ENCODE data around the gene NOL3.

Gene NOL3

DNA sequence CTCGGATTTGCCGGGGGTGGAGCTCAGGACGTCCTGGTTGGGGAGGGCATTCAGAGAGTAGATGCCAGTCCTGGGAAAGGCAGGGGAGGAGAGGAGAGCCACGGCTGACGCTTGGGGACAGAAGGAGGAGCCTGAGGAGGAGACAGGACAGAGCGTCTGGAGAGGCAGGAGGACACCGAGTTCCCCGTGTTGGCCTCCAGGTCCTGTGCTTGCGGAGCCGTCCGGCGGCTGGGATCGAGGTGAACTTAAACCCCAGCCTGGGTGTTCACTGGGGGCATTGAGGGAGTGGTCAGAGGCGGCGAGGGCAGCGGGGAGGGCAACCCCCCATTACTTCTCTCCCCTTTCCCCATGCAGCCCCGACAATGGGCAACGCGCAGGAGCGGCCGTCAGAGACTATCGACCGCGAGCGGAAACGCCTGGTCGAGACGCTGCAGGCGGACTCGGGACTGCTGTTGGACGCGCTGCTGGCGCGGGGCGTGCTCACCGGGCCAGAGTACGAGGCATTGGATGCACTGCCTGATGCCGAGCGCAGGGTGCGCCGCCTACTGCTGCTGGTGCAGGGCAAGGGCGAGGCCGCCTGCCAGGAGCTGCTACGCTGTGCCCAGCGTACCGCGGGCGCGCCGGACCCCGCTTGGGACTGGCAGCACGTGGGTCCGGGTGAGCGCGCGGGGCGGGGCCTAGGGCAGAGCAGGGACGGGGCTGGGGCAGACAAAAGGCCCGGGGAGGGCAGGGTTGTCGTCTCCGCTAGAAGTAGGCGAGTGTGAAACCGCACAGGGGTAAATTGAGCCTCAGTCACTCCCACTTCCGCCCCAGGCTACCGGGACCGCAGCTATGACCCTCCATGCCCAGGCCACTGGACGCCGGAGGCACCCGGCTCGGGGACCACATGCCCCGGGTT is 3.7 kb downstream of the NOL3 start:
- Histone ChIP-seq H2BK120ac (ENCODE audit: low read depth, low read length) (peak overlapping the region; percentile 81), H2AK5ac (ENCODE audit: low read length, severe bottlenecking) (no peak overlapping the region), H3K23ac (ENCODE audit: low read length in 2 of 2) (no peak overlapping the region), H3K27me3 (ENCODE audit: control insufficient read depth in 1 of 2, insufficient read depth in 1 of 2, low read length in 2 of 2) (peaks cover 0 to 1% of the 10 kb centered on the region in 2 experiments), H3K27ac (ENCODE audit: low read length, poor library complexity, severe bottlenecking) (peak overlapping the region; percentile 40), H3K4ac (ENCODE audit: low read depth in 1 of 2, low read length in 2 of 2) (peak overlapping the region; percentile 40 to 69), H3K14ac (ENCODE audit: low read length in 2 of 2) (peak overlapping the region in 1 of 2 experiments; percentile 13), H2AFZ (ENCODE audit: low read depth, low read length) (peak overlapping the region; percentile 55), H4K91ac (ENCODE audit: low read length) (peak overlapping the region; percentile 75), H3K79me1 (replicated peaks; ENCODE audit: low read length, poor library complexity, severe bottlenecking) (peaks cover 7% of the 10 kb centered on the region), H3K4me1 (ENCODE audit: control insufficient read depth, insufficient read depth, low read depth, low read length) (peaks cover 43% of the 10 kb centered on the region), H3K4me2 (ENCODE audit: low read length, poor library complexity, severe bottlenecking) (peak overlapping the region; percentile 90), H3K9ac (ENCODE audit: low read length) (peak overlapping the region; percentile 80), H2BK5ac (ENCODE audit: low read depth, low read length, poor library complexity, severe bottlenecking) (no peak overlapping the region), H3K36me3 (ENCODE audit: control insufficient read depth in 1 of 2, insufficient read depth in 2 of 2, low read depth in 1 of 2, low read length in 2 of 2) (peaks cover 0 to 19% of the 10 kb centered on the region in 2 experiments), H3K18ac (ENCODE audit: low read depth in 1 of 2, low read length in 2 of 2) (peak overlapping the region; percentile 67 to 92), H3K9me3 (ENCODE audit: control insufficient read depth, low read length) (no peaks in the 10 kb centered on the region), H4K8ac (ENCODE audit: low read length) (peak overlapping the region; percentile 83), H2BK12ac (ENCODE audit: low read length in 2 of 2) (peak overlapping the region in 1 of 2 experiments; percentile 45), H2BK15ac (ENCODE audit: low read depth, poor library complexity, severe bottlenecking) (peak overlapping the region; percentile 60), H3K4me3 (ENCODE audit: insufficient read depth in 1 of 2, low read depth in 1 of 2, low read length in 2 of 2) (peak overlapping the region; percentile 58 to 82)
- 3% methylated on average over 62 of the region's 71 CpGs for WGBS
- peak; percentile 90 for DNase-seq

DNA sequence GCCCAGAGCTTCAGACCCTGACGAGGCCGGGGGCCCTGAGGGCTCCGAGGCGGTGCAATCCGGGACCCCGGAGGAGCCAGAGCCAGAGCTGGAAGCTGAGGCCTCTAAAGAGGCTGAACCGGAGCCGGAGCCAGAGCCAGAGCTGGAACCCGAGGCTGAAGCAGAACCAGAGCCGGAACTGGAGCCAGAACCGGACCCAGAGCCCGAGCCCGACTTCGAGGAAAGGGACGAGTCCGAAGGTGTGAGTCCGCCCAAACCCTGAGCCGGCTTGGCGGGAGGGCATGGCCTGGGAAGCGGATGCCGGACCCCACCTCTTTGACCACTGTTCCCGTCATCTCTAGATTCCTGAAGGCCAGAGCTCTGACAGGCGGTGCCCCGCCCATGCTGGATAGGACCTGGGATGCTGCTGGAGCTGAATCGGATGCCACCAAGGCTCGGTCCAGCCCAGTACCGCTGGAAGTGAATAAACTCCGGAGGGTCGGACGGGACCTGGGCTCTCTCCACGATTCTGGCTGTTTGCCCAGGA is 4.4 kb downstream of the NOL3 start:
- H2BK120ac ChIP-seq (ENCODE audit: low read depth, low read length): peak overlapping the region; percentile 81

DNA sequence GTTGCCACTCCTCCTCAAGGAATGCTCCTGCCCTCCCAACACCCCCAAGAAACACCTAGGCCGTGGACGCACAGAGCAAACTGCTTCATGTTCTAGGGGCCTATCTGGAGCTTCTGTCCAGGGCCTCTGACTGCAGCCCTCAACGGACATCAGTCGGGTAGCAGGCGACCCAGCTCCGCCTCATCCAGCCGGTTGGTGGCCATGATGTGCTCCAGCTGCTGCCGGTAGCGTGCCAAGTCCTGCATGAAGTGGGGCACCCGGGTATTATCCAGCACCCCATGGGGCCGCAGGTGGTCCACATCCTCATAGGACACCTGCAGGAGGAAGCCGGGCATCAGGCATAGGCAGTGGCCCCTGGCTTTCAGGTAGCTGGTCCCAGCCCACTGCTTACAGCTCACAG is 6.3 kb downstream of the NOL3 start:
- Histone ChIP-seq H3K23ac (ENCODE audit: low read length in 2 of 2) (no peak overlapping the region), H2BK5ac (ENCODE audit: low read depth, low read length, poor library complexity, severe bottlenecking) (no peak overlapping the region), H3K27me3 (ENCODE audit: control insufficient read depth in 1 of 2, insufficient read depth in 1 of 2, low read length in 2 of 2) (no peaks in the 10 kb centered on the region), H3K4ac (ENCODE audit: low read depth in 1 of 2, low read length in 2 of 2) (no peak overlapping the region), H3K9ac (ENCODE audit: low read length) (no peak overlapping the region), H2AK5ac (ENCODE audit: low read length, severe bottlenecking) (no peak overlapping the region), H2AFZ (ENCODE audit: low read depth, low read length) (no peak overlapping the region), H2BK15ac (ENCODE audit: low read depth, poor library complexity, severe bottlenecking) (no peak overlapping the region), H2BK120ac (ENCODE audit: low read depth, low read length) (no peak overlapping the region), H3K4me1 (ENCODE audit: control insufficient read depth, insufficient read depth, low read depth, low read length) (peaks cover 31% of the 10 kb centered on the region), H4K91ac (ENCODE audit: low read length) (no peak overlapping the region), H3K14ac (ENCODE audit: low read length in 2 of 2) (no peak overlapping the region), H3K79me1 (replicated peaks; ENCODE audit: low read length, poor library complexity, severe bottlenecking) (peaks cover 25% of the 10 kb centered on the region), H3K18ac (ENCODE audit: low read depth in 1 of 2, low read length in 2 of 2) (no peak overlapping the region), H2BK12ac (ENCODE audit: low read length in 2 of 2) (no peak overlapping the region), H3K36me3 (ENCODE audit: control insufficient read depth in 1 of 2, insufficient read depth in 2 of 2, low read depth in 1 of 2, low read length in 2 of 2) (peaks cover 0 to 34% of the 10 kb centered on the region in 2 experiments), H4K8ac (ENCODE audit: low read length) (no peak overlapping the region), H3K4me3 (ENCODE audit: insufficient read depth in 1 of 2, low read depth in 1 of 2, low read length in 2 of 2) (no peak overlapping the region), H3K27ac (ENCODE audit: low read length, poor library complexity, severe bottlenecking) (no peak overlapping the region), H3K4me2 (ENCODE audit: low read length, poor library complexity, severe bottlenecking) (no peak overlapping the region), H3K9me3 (ENCODE audit: control insufficient read depth, low read length) (no peaks in the 10 kb centered on the region)
- 92% methylated on average over 12 of the region's 12 CpGs for WGBS
- DNase-seq: no peak

More for the DNA sequence above, 4.4 kb downstream of the NOL3 start:
- H3K27me3 ChIP-seq (ENCODE audit: control insufficient read depth in 1 of 2, insufficient read depth in 1 of 2, low read length in 2 of 2): no peaks in the 10 kb centered on the region
- H3K27ac ChIP-seq (ENCODE audit: low read length, poor library complexity, severe bottlenecking): no peak overlapping the region
- H3K9ac ChIP-seq (ENCODE audit: low read length): peak overlapping the region; percentile 80
- H2BK5ac ChIP-seq (ENCODE audit: low read depth, low read length, poor library complexity, severe bottlenecking): no peak overlapping the region
- peak overlapping the region; percentile 83 for H4K8ac ChIP-seq (ENCODE audit: low read length)
- H3K79me1 ChIP-seq (replicated peaks; ENCODE audit: low read length, poor library complexity, severe bottlenecking): peaks cover 11% of the 10 kb centered on the region
- peaks cover 39% of the 10 kb centered on the region for H3K4me1 ChIP-seq (ENCODE audit: control insufficient read depth, insufficient read depth, low read depth, low read length)
- H3K4me3 ChIP-seq (ENCODE audit: insufficient read depth in 1 of 2, low read depth in 1 of 2, low read length in 2 of 2): peak overlapping the region in 1 of 2 experiments; percentile 82
- DNase-seq: no peak
- no peak overlapping the region for H3K23ac ChIP-seq (ENCODE audit: low read length in 2 of 2)
- peak overlapping the region; percentile 90 for H3K4me2 ChIP-seq (ENCODE audit: low read length, poor library complexity, severe bottlenecking)
- no peak overlapping the region for H2AFZ ChIP-seq (ENCODE audit: low read depth, low read length)
- H2AK5ac ChIP-seq (ENCODE audit: low read length, severe bottlenecking): no peak overlapping the region
- H3K36me3 ChIP-seq (ENCODE audit: control insufficient read depth in 1 of 2, insufficient read depth in 2 of 2, low read depth in 1 of 2, low read length in 2 of 2): peaks cover 0 to 24% of the 10 kb centered on the region in 2 experiments
- H4K91ac ChIP-seq (ENCODE audit: low read length): peak overlapping the region; percentile 64
- H3K14ac ChIP-seq (ENCODE audit: low read length in 2 of 2): peak overlapping the region in 1 of 2 experiments; percentile 18
- H3K18ac ChIP-seq (ENCODE audit: low read depth in 1 of 2, low read length in 2 of 2): peak overlapping the region in 1 of 2 experiments; percentile 38
- peak overlapping the region in 1 of 2 experiments; percentile 50 for H3K4ac ChIP-seq (ENCODE audit: low read depth in 1 of 2, low read length in 2 of 2)
- H2BK15ac ChIP-seq (ENCODE audit: low read depth, poor library complexity, severe bottlenecking): peak overlapping the region; percentile 60
- 71% methylated on average over 31 of the region's 31 CpGs for WGBS
- peak overlapping the region in 1 of 2 experiments; percentile 12 for H2BK12ac ChIP-seq (ENCODE audit: low read length in 2 of 2)
- no peaks in the 10 kb centered on the region for H3K9me3 ChIP-seq (ENCODE audit: control insufficient read depth, low read length)
